Motor neuron (in vitro differentiated cells): ENCODE results near the gene DEFB108B. TPM values are rescaled to one million over a fixed set of nuclear protein-coding genes. Genes with fewer than 3 reads are reported as not detected.
"Not testable (repeated sequence)": the region's sequence is repeated elsewhere in the genome, so short reads cannot be mapped to it uniquely, and the experiment has no call there.

Experiments
- ATAC-seq, 8 experiments: fragments of 200-7000 bp; cut with Tn5 transposase; replicated peaks in 6 of 8; 2 replicates each; pipeline ENCODE4 v1.8.0; 2021; ENCODE audit warnings: mild to moderate bottlenecking in 8 of 8, moderate library complexity in 8 of 8
- H3K27ac ChIP-seq, 2 donors: fragments of 250-450 bp; sonication (Bioruptor Pico); 2 replicates each; pipeline ENCODE4 v1.9.0; 2021; ENCODE audit warnings: antibody characterized with exemption in 2 of 2, mild to moderate bottlenecking in 2 of 2, moderate library complexity in 1 of 2
- H3K4me1 ChIP-seq, 2 donors: fragments of 250-450 bp; sonication (Bioruptor Pico); replicated peaks in 1 of 2; 2 replicates each; pipeline ENCODE4 v1.6.1; 2021; ENCODE audit warnings: antibody characterized with exemption in 2 of 2, mild to moderate bottlenecking in 2 of 2, moderate library complexity in 1 of 2
- H3K4me3 ChIP-seq, 5 donors: fragments of 250-450 bp; sonication (Bioruptor Pico); 2 replicates each; pipeline ENCODE4 v1.9.0; 2021; ENCODE audit warnings: antibody characterized with exemption in 5 of 5, mild to moderate bottlenecking in 5 of 5, moderate library complexity in 4 of 5
- WGBS, 10 experiments: fragments of 450-650 bp; shearing (Covaris generic); methylation state at CpG; one replicate each; pipeline ENCODE4 v1.0.0; 2022; 5-methylcytosine and 5-hydroxymethylcytosine counted together
- in situ Hi-C, 9 experiments: fragments of 400-800 bp; cut with MboI; loops; one replicate each; pipeline ENCODE4 v1.15.0; 2021; ENCODE audit warnings: low sequenced_read_pairs in 9 of 9, low pct_unique_long_range_greater_than_20kb in 2 of 9; ENCODE audit not compliant: unreplicated experiment in 9 of 9
- total RNA-seq, 8 experiments: library from RNA; unstranded; fragments of 300-600 nt; gene quantifications; 2 replicates each; pipeline versions ENCODE4 v1.2.3 to v1.2.4, GENCODE V29; 2022

DEFB108B gene
- total RNA-seq, 8 experiments from 2014 or later, result not detected

GRCh38 chr11:71799556-71800128 lies 33.4 kb upstream of the DEFB108B start:
- H3K27ac ChIP-seq, in situ Hi-C loops, H3K4me3 ChIP-seq, ATAC-seq, H3K4me1 ChIP-seq: not testable (repeated sequence)
- 58 to 100% (median 79%) methylated on average over 2 to 8 of the region's 13 CpGs; no CpG with 5 or more reads in 2 of the 10 experiments for WGBS, 10 experiments

- H3K4me3 ChIP-seq, H3K4me1 ChIP-seq, in situ Hi-C loops, ATAC-seq, H3K27ac ChIP-seq: not testable (repeated sequence)
- WGBS, 10 experiments, result 33% methylated on average over 1 of the region's 13 CpGs; no CpG with 5 or more reads in 9 of the 10 experiments
Observed at GRCh38 chr11:71800335-71800953, 32.6 kb upstream of the DEFB108B start.

- H3K4me1 ChIP-seq, H3K27ac ChIP-seq, H3K4me3 ChIP-seq, ATAC-seq, in situ Hi-C loops: not testable (repeated sequence)
- no CpG with 5 or more reads among the region's 2 CpGs for WGBS, 10 experiments
Observed at GRCh38 chr11:71801026-71801425, 32.0 kb upstream of the DEFB108B start.

- ATAC-seq, H3K4me1 ChIP-seq, H3K27ac ChIP-seq, H3K4me3 ChIP-seq, in situ Hi-C loops: not testable (repeated sequence)
- 0 to 100% (median 86%) methylated on average over 1 to 2 of the region's 7 CpGs; no CpG with 5 or more reads in 5 of the 10 experiments for WGBS, 10 experiments
Observed at GRCh38 chr11:71802874-71803273, 30.1 kb upstream of the DEFB108B start.

- in situ Hi-C loops, result not testable (repeated sequence)
Observed at GRCh38 chr11:71804158-71804947, 28.6 kb upstream of the DEFB108B start.

GRCh38 chr11:71812529-71812928 lies 20.5 kb upstream of the DEFB108B start:
- H3K4me3 ChIP-seq, ATAC-seq, in situ Hi-C loops, H3K4me1 ChIP-seq, H3K27ac ChIP-seq: not testable (repeated sequence)
- 60 to 100% methylated on average over 1 of the region's 3 CpGs; no CpG with 5 or more reads in 8 of the 10 experiments for WGBS, 10 experiments

More at GRCh38 chr11:71804158-71804947, 28.6 kb upstream of the DEFB108B start:
- not testable (repeated sequence) for H3K4me1 ChIP-seq, H3K27ac ChIP-seq, H3K4me3 ChIP-seq
- peak in 5 of 8 experiments; percentile 45 to 67 (median 48) for ATAC-seq
- 100% methylated on average over 1 of the region's 9 CpGs; no CpG with 5 or more reads in 9 of the 10 experiments for WGBS, 10 experiments

- in situ Hi-C loops, H3K27ac ChIP-seq, H3K4me1 ChIP-seq: not testable (repeated sequence)
- peak overlapping the region; percentile 10 to 32 (median 22) for H3K4me3 ChIP-seq
- ATAC-seq, result peak in 6 of 8 experiments; percentile 27 to 85 (median 64)
- 0 to 20% (median 0%) methylated on average over 1 to 5 of the region's 46 CpGs; no CpG with 5 or more reads in 6 of the 10 experiments for WGBS, 10 experiments
Observed at GRCh38 chr11:71813481-71814355, 19.3 kb upstream of the DEFB108B start.

- H3K27ac ChIP-seq, H3K4me3 ChIP-seq, in situ Hi-C loops, ATAC-seq, H3K4me1 ChIP-seq: not testable (repeated sequence)
- 17 to 67% (median 28%) methylated on average over 1 of the region's 1 CpG; no CpG with 5 or more reads in 6 of the 10 experiments for WGBS, 10 experiments
Observed at GRCh38 chr11:71821539-71821938, 11.5 kb upstream of the DEFB108B start.

- in situ Hi-C loops, H3K27ac ChIP-seq, H3K4me1 ChIP-seq, ATAC-seq, H3K4me3 ChIP-seq: not testable (repeated sequence)
- WGBS, 10 experiments, result 40 to 100% (median 83%) methylated on average over 1 to 3 of the region's 3 CpGs; no CpG with 5 or more reads in 5 of the 10 experiments
Observed at GRCh38 chr11:71829247-71829646, 3.8 kb upstream of the DEFB108B start.

GRCh38 chr11:71829686-71830085 lies 3.3 kb upstream of the DEFB108B start:
- in situ Hi-C loops, H3K27ac ChIP-seq, ATAC-seq, H3K4me1 ChIP-seq, H3K4me3 ChIP-seq: not testable (repeated sequence)
- WGBS, 10 experiments, result 17 to 100% (median 67%) methylated on average over 1 to 2 of the region's 3 CpGs; no CpG with 5 or more reads in 2 of the 10 experiments

- 90 to 100% (median 100%) methylated on average over 1 to 2 of the region's 6 CpGs; no CpG with 5 or more reads in 7 of the 10 experiments for WGBS, 10 experiments
- in situ Hi-C loops, H3K27ac ChIP-seq, H3K4me1 ChIP-seq, ATAC-seq, H3K4me3 ChIP-seq: not testable (repeated sequence)
Observed at GRCh38 chr11:71842720-71843119, 9.7 kb downstream of the DEFB108B start.

GRCh38 chr11:71843355-71843754 lies 10.4 kb downstream of the DEFB108B start:
- H3K4me1 ChIP-seq, H3K27ac ChIP-seq, ATAC-seq, H3K4me3 ChIP-seq, in situ Hi-C loops: not testable (repeated sequence)
- 40 to 100% (median 100%) methylated on average over 1 to 2 of the region's 4 CpGs; no CpG with 5 or more reads in 5 of the 10 experiments for whole genome bisulfite sequencing, 10 experiments
